ENCODE measurements around the gene STIMATE.

STIMATE gene

GRCh38 chr3:52829906-52830463 lies 67.4 kb downstream of the STIMATE start:
- TF ChIP-seq ZFX (IDR thresholded peaks at IDR 0.05; ENCODE audit: borderline replicate concordance), result no peak
- TF ChIP-seq CTCF (IDR thresholded peaks at IDR 0.05), result no peak

GRCh38 chr3:52829482-52829881 lies 67.9 kb downstream of the STIMATE start:
- H3K27ac ChIP-seq, result no peak overlapping the region
- TF ChIP-seq CTCF (IDR thresholded peaks at IDR 0.05) (no peak), ZFX (IDR thresholded peaks at IDR 0.05; ENCODE audit: borderline replicate concordance) (no peak)

More at GRCh38 chr3:52829906-52830463, 67.4 kb downstream of the STIMATE start:
- no peak overlapping the region for H3K27ac ChIP-seq

- H3K27ac ChIP-seq, result no peak overlapping the region
- TF ChIP-seq CTCF (IDR thresholded peaks at IDR 0.05) (no peak; the same call in 1 of the 2 replicates), ZFX (IDR thresholded peaks at IDR 0.05; ENCODE audit: borderline replicate concordance) (no peak)
These were observed 69.4 kb downstream of the STIMATE start for GRCh38 chr3:52827866-52828376.

- H3K27ac ChIP-seq, result no peak overlapping the region
- TF ChIP-seq ZFX (IDR thresholded peaks at IDR 0.05; ENCODE audit: borderline replicate concordance) (no peak), CTCF (IDR thresholded peaks at IDR 0.05) (no peak)
These were observed 69.9 kb downstream of the STIMATE start for GRCh38 chr3:52827441-52827840.

- TF ChIP-seq ZFX (IDR thresholded peaks at IDR 0.05; ENCODE audit: borderline replicate concordance), result no peak
- TF ChIP-seq CTCF (IDR thresholded peaks at IDR 0.05), result no peak
- H3K27ac ChIP-seq, result no peak overlapping the region
These were observed 73.3 kb downstream of the STIMATE start for GRCh38 chr3:52824037-52824436.

GRCh38 chr3:52822363-52822762 lies 75.0 kb downstream of the STIMATE start:
- TF ChIP-seq ZFX (IDR thresholded peaks at IDR 0.05; ENCODE audit: borderline replicate concordance), result no peak
- TF ChIP-seq CTCF (IDR thresholded peaks at IDR 0.05), result no peak
- H3K27ac ChIP-seq, result no peak overlapping the region

- peak; percentile 88 for TF ChIP-seq CTCF (IDR thresholded peaks at IDR 0.05)
- TF ChIP-seq ZFX (IDR thresholded peaks at IDR 0.05; ENCODE audit: borderline replicate concordance), result no peak
These were observed 76.6 kb downstream of the STIMATE start for GRCh38 chr3:52820736-52821135.

More at GRCh38 chr3:52820736-52821135, 76.6 kb downstream of the STIMATE start:
- H3K27ac ChIP-seq, result no peak overlapping the region

All from 22Rv1 (cell line).